ENCODE data around the gene TMEM212. TPM values are rescaled to one million over a fixed set of nuclear protein-coding genes. Genes with fewer than 3 reads are reported as not detected.

The TMEM212 gene
- total and polyA plus RNA-seq, 2 donors (not counting 3 experiments of a cell fraction or from before 2014, with no cell fraction given) = not detected

DNA sequence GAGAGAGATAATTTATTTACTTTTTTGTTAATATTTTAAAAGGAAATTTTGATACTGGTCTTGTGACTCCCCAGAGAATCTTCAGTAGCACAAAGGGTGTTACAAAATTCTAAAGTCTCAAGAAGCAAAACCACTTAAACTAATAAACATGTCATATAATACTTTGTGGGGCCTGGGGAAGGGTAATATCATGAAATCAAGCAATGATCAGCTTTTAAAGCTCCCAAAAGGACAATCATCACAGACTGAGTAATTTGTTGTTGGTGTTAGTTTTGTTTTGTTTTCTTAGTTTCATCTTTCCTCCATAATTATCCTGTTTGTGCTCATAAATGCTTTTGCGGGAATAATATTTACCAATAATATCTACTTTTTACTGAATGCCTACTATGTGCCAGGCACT, 55.0 kb downstream of the TMEM212 start:
- Histone ChIP-seq H3K4me3 (replicated peaks in 1 of 3; ENCODE audit: insufficient read depth in 1 of 3, low read depth in 1 of 3, low read length in 3 of 3) (no peak overlapping the region), H3K4me2 (ENCODE audit: insufficient read depth, low read length) (no peak overlapping the region), H2AFZ (ENCODE audit: low read depth, low read length) (no peak overlapping the region), H3K9ac (replicated peaks; ENCODE audit: extremely low read depth, insufficient read depth, low read length) (no peak overlapping the region), H4K20me1 (replicated peaks; ENCODE audit: control insufficient read depth, extremely low read depth, insufficient read depth, low read length) (no peaks in the 10 kb centered on the region), H3K4me1 (ENCODE audit: control insufficient read depth, extremely low read depth, insufficient read depth, low read length) (no peaks in the 10 kb centered on the region), H3K27ac (ENCODE audit: insufficient read depth, low read depth, low read length) (no peak overlapping the region), H3K36me3 (ENCODE audit: control insufficient read depth in 2 of 2, extremely low read depth in 1 of 2, insufficient read depth in 2 of 2, low read length in 2 of 2) (no peaks in the 10 kb centered on the region), H3K79me2 (ENCODE audit: control insufficient read depth, insufficient read depth, low read length) (no peaks in the 10 kb centered on the region), H3K9me1 (replicated peaks; ENCODE audit: control insufficient read depth, extremely low read depth, insufficient read depth, low read length) (no peaks in the 10 kb centered on the region), H3K9me3 (replicated peaks; ENCODE audit: control insufficient read depth, insufficient read depth, low read length) (no peaks in the 10 kb centered on the region), H3K27me3 (ENCODE audit: control insufficient read depth in 2 of 2, insufficient read depth in 2 of 2, low read length in 2 of 2) (no peaks in the 10 kb centered on the region)
- intact Hi-C loops (cut with micrococcal nuclease) (no loop called here), dilution Hi-C loops (cut with MboI; ENCODE audit: extremely low pct_ligation_motif_present, low sequenced_read_pairs) (no loop called here)
- no peak for DNase-seq (ENCODE audit: low read depth, low spot score)
- BruUV-seq (replicated peaks) = no TSS peak
- ChIA-PET POLR2A (interaction anchor here (0.7 kb wide), 1 partner anchor 300 kb away, joined by 6 read pairs; no protein-coding TSS in a partner anchor), CTCF (no interaction called here)
- FAIRE-seq = no peak
- TF ChIP-seq EZH2 (IDR thresholded peaks at IDR 0.05; ENCODE audit: borderline replicate concordance, low read depth, low read length, severe bottlenecking) (no peak), POLR2AphosphoS5 (IDR thresholded peaks at IDR 0.05; ENCODE audit: insufficient read depth, low read depth, low read length) (no peak), POLR2A (IDR thresholded peaks at IDR 0.05; ENCODE audit: low read depth, low read length) (no peak), GATA2 (IDR thresholded peaks at IDR 0.05; ENCODE audit: insufficient read depth, insufficient read length, low read depth, low read length) (no peak), MAX (IDR thresholded peaks at IDR 0.05; ENCODE audit: insufficient read depth, insufficient read length) (no peak), FOS (IDR thresholded peaks at IDR 0.05; ENCODE audit: borderline replicate concordance, insufficient read depth, low read length) (no peak), JUN (IDR thresholded peaks at IDR 0.05; ENCODE audit: borderline replicate concordance, insufficient read depth, insufficient read length, low read depth) (no peak), MYC (IDR thresholded peaks at IDR 0.05; ENCODE audit: low read depth, low read length) (no peak)
- TF ChIP-seq, protein P1, sequence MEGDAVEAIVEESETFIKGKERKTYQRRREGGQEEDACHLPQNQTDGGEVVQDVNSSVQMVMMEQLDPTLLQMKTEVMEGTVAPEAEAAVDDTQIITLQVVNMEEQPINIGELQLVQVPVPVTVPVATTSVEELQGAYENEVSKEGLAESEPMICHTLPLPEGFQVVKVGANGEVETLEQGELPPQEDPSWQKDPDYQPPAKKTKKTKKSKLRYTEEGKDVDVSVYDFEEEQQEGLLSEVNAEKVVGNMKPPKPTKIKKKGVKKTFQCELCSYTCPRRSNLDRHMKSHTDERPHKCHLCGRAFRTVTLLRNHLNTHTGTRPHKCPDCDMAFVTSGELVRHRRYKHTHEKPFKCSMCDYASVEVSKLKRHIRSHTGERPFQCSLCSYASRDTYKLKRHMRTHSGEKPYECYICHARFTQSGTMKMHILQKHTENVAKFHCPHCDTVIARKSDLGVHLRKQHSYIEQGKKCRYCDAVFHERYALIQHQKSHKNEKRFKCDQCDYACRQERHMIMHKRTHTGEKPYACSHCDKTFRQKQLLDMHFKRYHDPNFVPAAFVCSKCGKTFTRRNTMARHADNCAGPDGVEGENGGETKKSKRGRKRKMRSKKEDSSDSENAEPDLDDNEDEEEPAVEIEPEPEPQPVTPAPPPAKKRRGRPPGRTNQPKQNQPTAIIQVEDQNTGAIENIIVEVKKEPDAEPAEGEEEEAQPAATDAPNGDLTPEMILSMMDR (IDR thresholded peaks at IDR 0.05; ENCODE audit: extremely low read depth in 1 of 2, insufficient read depth in 1 of 2, low read depth in 1 of 2, low read length in 2 of 2) = no peak

Data from endothelial cell of umbilical vein (primary cell).